GM21723 (cell line): ENCODE data around the gene PRSS57.

ENCODE experiments used
- ATAC-seq: cut with Tn5 transposase; IDR thresholded peaks from one replicate; pipeline ENCODE4 v1.9.1; 2021; ENCODE audit warnings: mild to moderate bottlenecking, moderate library complexity; ENCODE audit not compliant: unreplicated experiment

PRSS57 gene

GRCh38 chr19:653425-653824, 41.8 kb downstream of the PRSS57 start:
- ATAC-seq = no peak

GRCh38 chr19:652467-653389, 42.5 kb downstream of the PRSS57 start:
- ATAC-seq = no peak

- ATAC-seq = no peak
Observed at GRCh38 chr19:651991-652390, 43.3 kb downstream of the PRSS57 start.

GRCh38 chr19:651114-651818, 44.0 kb downstream of the PRSS57 start:
- no peak for ATAC-seq

- ATAC-seq = no peak
Observed at GRCh38 chr19:650121-650520, 45.1 kb downstream of the PRSS57 start.

- no peak for ATAC-seq
Observed at GRCh38 chr19:648904-649801, 46.1 kb downstream of the PRSS57 start.

- ATAC-seq = no peak
Observed at GRCh38 chr19:648305-648704, 46.9 kb downstream of the PRSS57 start.

- no peak for ATAC-seq
Observed at GRCh38 chr19:647566-648284, 47.5 kb downstream of the PRSS57 start.

- ATAC-seq = no peak
Observed at GRCh38 chr19:646779-647565, 48.3 kb downstream of the PRSS57 start.

GRCh38 chr19:645912-646778, 49.1 kb downstream of the PRSS57 start:
- ATAC-seq = no peak

- ATAC-seq = no peak
Observed at GRCh38 chr19:644789-645188, 50.5 kb downstream of the PRSS57 start.

GRCh38 chr19:644363-644762, 50.9 kb downstream of the PRSS57 start:
- no peak for ATAC-seq

- ATAC-seq = no peak
Observed at GRCh38 chr19:643736-644135, 51.5 kb downstream of the PRSS57 start.

- no peak for ATAC-seq
Observed at GRCh38 chr19:642767-643727, 52.2 kb downstream of the PRSS57 start.

GRCh38 chr19:641702-642101, 53.5 kb downstream of the PRSS57 start:
- no peak for ATAC-seq

- no peak for ATAC-seq
Observed at GRCh38 chr19:640606-641189, 54.6 kb downstream of the PRSS57 start.

- no peak for ATAC-seq
Observed at GRCh38 chr19:640161-640558, 55.1 kb downstream of the PRSS57 start.
